Calu3 (cell line): Measurements from ENCODE around the gene GAL3ST1. TPM values are rescaled to one million over a fixed set of nuclear protein-coding genes. Genes with fewer than 3 reads are reported as not detected.
"Not testable (repeated sequence)": the region's sequence is repeated elsewhere in the genome, so short reads cannot be mapped to it uniquely, and the experiment has no call there.

Experiments used
- BruUV-seq: library from RNA; stranded (reverse); fragments of 400-500 nt; replicated peaks from 2 replicates; lab custom pipeline; 2021; lab: Mats Ljungman, UMichigan
- CTCF ChIA-PET: fragments of 300-600 bp; sonication (Branson Sonifier 250); formaldehyde crosslinking; loops from one replicate; lab custom pipeline; 2022; ENCODE audit warnings: antibody characterized with exemption; lab: Charles Lee
- DNase-seq: peaks from one replicate; pipeline ENCODE4 v3.0.0; 2022
- H3K27ac Mint-ChIP-seq: one replicate; pipeline ENCODE4 v1.8.0; 2022; ENCODE audit warnings: mixed read lengths; ENCODE audit not compliant: unreplicated experiment
- H3K27me3 Mint-ChIP-seq: one replicate; pipeline ENCODE4 v1.8.0; 2022; ENCODE audit warnings: mixed read lengths; ENCODE audit not compliant: unreplicated experiment
- H3K36me3 Mint-ChIP-seq: one replicate; pipeline ENCODE4 v1.8.0; 2022; ENCODE audit warnings: mild to moderate bottlenecking, moderate library complexity, mixed read lengths; ENCODE audit not compliant: insufficient read depth, unreplicated experiment
- H3K4me1 Mint-ChIP-seq: one replicate; pipeline ENCODE4 v1.8.0; 2022; ENCODE audit warnings: mild to moderate bottlenecking, low read depth, mixed read lengths; ENCODE audit not compliant: unreplicated experiment
- H3K4me3 Mint-ChIP-seq: one replicate; pipeline ENCODE4 v1.8.0; 2022; ENCODE audit warnings: mild to moderate bottlenecking, low read depth, moderate library complexity, mixed read lengths; ENCODE audit not compliant: unreplicated experiment
- H3K9me3 Mint-ChIP-seq: one replicate; pipeline ENCODE4 v1.8.0; 2022; ENCODE audit warnings: low read depth, mixed read lengths; ENCODE audit not compliant: unreplicated experiment
- intact Hi-C: fragments of 100-400 bp; cut with micrococcal nuclease; formaldehyde crosslinking; loops from one replicate; pipeline ENCODE4 v1.10.0; 2022; ENCODE audit not compliant: unreplicated experiment
- total RNA-seq: library from RNA; stranded (reverse); gene quantifications from 2 replicates; pipeline ENCODE4 v1.2.3, GENCODE V29; 2022
- TF ChIP-seq, protein P1 (sequence below): fragments of 200-600 bp; IDR thresholded peaks from one replicate; pipeline ENCODE4 v1.8.0; 2022; ENCODE audit warnings: antibody characterized with exemption; ENCODE audit not compliant: unreplicated experiment

GAL3ST1 gene
- total RNA-seq, 1 experiment from 2014 or later = 6.5 TPM

DNA sequence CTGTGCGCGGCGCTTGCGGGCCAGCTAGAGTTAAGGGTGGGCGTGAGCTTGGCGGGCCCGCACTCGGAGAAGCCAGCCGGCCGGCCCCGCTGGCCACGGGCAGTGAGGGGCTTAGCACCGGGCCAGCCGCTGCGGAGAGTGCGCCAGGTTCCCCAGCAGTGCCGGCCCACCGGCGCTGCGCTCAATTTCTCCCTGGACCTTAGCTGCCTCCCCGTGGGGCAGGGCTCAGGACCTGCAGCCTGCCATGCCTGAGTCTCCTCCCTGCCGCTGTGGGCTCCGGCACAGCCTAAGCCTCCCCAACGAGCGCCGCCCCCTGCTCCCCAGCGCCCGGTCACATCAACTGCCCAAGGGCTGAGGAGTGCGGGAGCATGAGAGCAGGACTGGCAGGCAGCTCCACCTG is 22.4 kb upstream of the GAL3ST1 start:
- H3K4me1 Mint-ChIP-seq = no peaks in the 10 kb centered on the region
- CTCF ChIA-PET = interaction anchor here (1.0 kb wide), 1 partner anchor 10 kb away, joined by 3 read pairs; the partner anchor contains the start of gene TCN2
- TF ChIP-seq, protein P1, sequence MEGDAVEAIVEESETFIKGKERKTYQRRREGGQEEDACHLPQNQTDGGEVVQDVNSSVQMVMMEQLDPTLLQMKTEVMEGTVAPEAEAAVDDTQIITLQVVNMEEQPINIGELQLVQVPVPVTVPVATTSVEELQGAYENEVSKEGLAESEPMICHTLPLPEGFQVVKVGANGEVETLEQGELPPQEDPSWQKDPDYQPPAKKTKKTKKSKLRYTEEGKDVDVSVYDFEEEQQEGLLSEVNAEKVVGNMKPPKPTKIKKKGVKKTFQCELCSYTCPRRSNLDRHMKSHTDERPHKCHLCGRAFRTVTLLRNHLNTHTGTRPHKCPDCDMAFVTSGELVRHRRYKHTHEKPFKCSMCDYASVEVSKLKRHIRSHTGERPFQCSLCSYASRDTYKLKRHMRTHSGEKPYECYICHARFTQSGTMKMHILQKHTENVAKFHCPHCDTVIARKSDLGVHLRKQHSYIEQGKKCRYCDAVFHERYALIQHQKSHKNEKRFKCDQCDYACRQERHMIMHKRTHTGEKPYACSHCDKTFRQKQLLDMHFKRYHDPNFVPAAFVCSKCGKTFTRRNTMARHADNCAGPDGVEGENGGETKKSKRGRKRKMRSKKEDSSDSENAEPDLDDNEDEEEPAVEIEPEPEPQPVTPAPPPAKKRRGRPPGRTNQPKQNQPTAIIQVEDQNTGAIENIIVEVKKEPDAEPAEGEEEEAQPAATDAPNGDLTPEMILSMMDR = no peak
- BruUV-seq = no TSS peak
- intact Hi-C loops = no loop called here
- no peaks in the 10 kb centered on the region for H3K27me3 Mint-ChIP-seq
- no peak overlapping the region for H3K27ac Mint-ChIP-seq
- H3K4me3 Mint-ChIP-seq = no peak overlapping the region
- H3K9me3 Mint-ChIP-seq = no peaks in the 10 kb centered on the region
- no peaks in the 10 kb centered on the region for H3K36me3 Mint-ChIP-seq
- no peak for DNase-seq

DNA sequence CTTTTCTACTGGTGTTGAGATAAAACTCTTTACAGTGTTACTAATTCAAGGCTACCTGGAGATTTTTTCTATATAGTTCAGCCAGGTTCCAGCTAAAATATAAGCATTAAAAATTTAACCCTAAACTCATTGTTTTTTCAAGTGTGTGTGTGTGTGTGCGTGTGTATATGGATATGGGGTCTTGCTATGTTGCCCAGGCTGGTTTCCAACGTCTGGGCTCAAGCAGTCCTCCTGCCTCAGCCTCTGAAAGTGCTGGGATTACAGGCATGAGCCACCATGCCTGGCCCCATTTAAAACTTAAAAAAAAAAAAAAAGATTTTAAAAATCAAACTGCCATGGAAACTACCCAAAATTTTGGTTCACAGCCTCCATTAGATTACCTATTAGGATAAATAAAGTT is 21.7 kb upstream of the GAL3ST1 start:
- intact Hi-C loops = no loop called here
- BruUV-seq = no TSS peak
- no peak for DNase-seq
- Mint-ChIP-seq H3K4me1 (no peaks in the 10 kb centered on the region), H3K9me3 (no peaks in the 10 kb centered on the region), H3K4me3 (no peak overlapping the region), H3K27me3 (no peaks in the 10 kb centered on the region), H3K27ac (no peak overlapping the region), H3K36me3 (no peaks in the 10 kb centered on the region)
- TF ChIP-seq, protein P1 = no peak
- CTCF ChIA-PET = interaction anchor here (1.0 kb wide), 1 partner anchor 10 kb away, joined by 3 read pairs; the partner anchor contains the start of gene TCN2

DNA sequence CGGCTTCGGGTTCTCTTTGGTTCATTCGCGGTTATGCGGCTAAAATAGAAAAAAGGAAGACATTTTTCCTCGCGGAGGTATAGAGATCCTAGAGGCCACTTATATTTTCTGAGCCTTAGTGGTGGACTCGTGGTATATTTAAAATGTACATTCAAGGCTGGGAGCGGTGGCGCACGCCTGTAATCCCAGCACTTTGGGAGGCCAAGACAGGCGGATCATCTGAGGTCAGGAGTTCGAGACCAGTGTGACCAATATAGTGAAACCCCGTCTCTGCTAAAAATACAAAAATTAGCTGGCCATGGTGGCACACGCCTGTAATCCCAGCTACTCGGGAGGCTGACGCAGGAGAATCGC is 17.9 kb upstream of the GAL3ST1 start:
- BruUV-seq, H3K27me3 Mint-ChIP-seq, H3K27ac Mint-ChIP-seq, H3K9me3 Mint-ChIP-seq, DNase-seq, H3K4me1 Mint-ChIP-seq, intact Hi-C loops, H3K4me3 Mint-ChIP-seq: not testable (repeated sequence)
- CTCF ChIA-PET = interaction anchor here (0.6 to 0.9 kb wide), 2 partner anchors 15 to 264 kb away, joined by 3 read pairs; partner anchors contain the start of gene TCN2
- H3K36me3 Mint-ChIP-seq = peaks cover 23% of the 10 kb centered on the region

DNA sequence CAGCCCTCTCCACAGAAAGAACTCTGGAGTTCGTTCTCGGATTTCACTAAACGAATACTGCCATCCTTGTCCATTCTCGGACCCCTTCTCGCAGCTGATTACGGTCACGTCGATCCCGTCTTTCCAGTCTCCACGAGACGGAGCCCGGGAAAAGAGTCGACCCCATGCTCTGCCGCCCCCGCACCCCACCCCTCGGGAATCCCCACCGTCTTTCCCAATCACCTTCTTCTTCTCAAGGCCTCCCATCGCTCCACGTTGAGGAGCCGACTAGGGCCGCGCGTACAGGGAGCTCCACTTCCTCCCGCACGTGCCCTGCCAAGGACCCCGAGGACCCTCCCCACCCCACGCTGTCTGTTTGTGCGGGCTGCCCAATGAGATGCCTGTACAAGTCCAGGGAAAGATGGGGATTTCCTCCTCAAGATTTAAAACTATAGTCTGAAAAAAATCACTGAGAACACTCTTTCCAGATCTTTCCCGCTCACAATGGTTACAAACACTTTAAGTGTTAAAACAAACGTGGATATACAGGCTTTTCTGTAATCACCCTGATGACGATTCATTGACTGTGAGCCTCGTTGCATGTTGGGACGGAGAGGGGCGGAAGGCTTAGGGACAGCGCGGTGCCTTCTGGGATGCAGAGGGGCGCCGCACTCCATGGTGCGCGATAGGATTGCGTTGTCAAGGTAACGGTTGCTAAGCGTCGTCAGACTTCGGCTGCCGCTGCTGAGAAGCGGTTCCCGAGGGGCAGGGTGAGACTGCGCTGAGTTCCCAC is 17.3 kb upstream of the GAL3ST1 start, which contains the start of gene PES1:
TSS of gene PES1 (minus strand) at position 323 of the 772 bp plus-strand sequence. CDS start at position 246, 77 bp downstream.
- Mint-ChIP-seq H3K9me3 (no peaks in the 10 kb centered on the region), H3K36me3 (peaks cover 29% of the 10 kb centered on the region), H3K27me3 (no peaks in the 10 kb centered on the region), H3K4me3 (no peak within 1 kb of the TSS), H3K27ac (no peak within 1 kb of the TSS), H3K4me1 (no peaks in the 10 kb centered on the region)
- TF ChIP-seq, protein P1 = no peak
- CTCF ChIA-PET = interaction anchor here (0.8 to 1.2 kb wide), 3 partner anchors 10 to 164 kb away, joined by 3 to 4 read pairs (median 3); partner anchors contain the start of gene TCN2
- intact Hi-C loops = no loop called here
- no TSS peak for BruUV-seq
- DNase-seq = peak; percentile 94
